GM12878 (cell line): ENCODE data around the gene BNIP3. TPM values are rescaled to one million over a fixed set of nuclear protein-coding genes. Genes with fewer than 3 reads are reported as not detected.

Experiments
- ATAC-seq: fragments of 200-7000 bp; cut with Tn5 transposase; 3 replicates; pipeline ENCODE4 v1.9.1; 2020; ENCODE audit warnings: mild to moderate bottlenecking, moderate library complexity
- BruUV-seq: library from RNA; stranded (reverse); fragments of 400-500 nt; replicated peaks from 2 replicates; lab custom pipeline; 2021; lab: Mats Ljungman, UMichigan
- CTCF ChIA-PET: fragments of 300-600 bp; sonication (Branson Sonifier 250); formaldehyde crosslinking; extraction: SDS; loops from one replicate; lab custom pipeline; 2021; ENCODE audit warnings: inconsistent platforms; lab: Yijun Ruan, JAX
- POLR2A ChIA-PET: fragments of 350-600 bp; formaldehyde crosslinking; extraction: SDS; loops from one replicate; lab custom pipeline; 2021; ENCODE audit warnings: inconsistent platforms; lab: Charles Lee
- RAD21 ChIA-PET: fragments of 300-600 bp; sonication (Branson Sonifier 250); formaldehyde crosslinking; loops from one replicate; lab custom pipeline; 2023; ENCODE audit warnings: antibody characterized with exemption; ENCODE audit not compliant: unreplicated experiment; lab: Charles Lee
- SMC1A ChIA-PET: fragments of 300-600 bp; sonication (Branson Sonifier 250); formaldehyde crosslinking; loops from one replicate; lab custom pipeline; 2023; ENCODE audit not compliant: unreplicated experiment, uncharacterized antibody; lab: Charles Lee
- DNase-seq: peaks from one replicate; pipeline ENCODE4 v3.0.0-alpha.2; 2011; ENCODE audit warnings: low read depth, low spot score
- FAIRE-seq: peaks from 3 replicates; lab custom pipeline; 2011; peaks lifted over from hg19 to GRCh38; lab: Jason Lieb, UNC
- H2AFZ ChIP-seq: 2 replicates; pipeline ENCODE4 v1.6.0; 2011; ENCODE audit warnings: low read depth, low read length, control low read depth; ENCODE audit not compliant: control insufficient read depth
- H3K27ac ChIP-seq: 2 replicates; pipeline ENCODE4 v1.5.1; 2011; ENCODE audit warnings: control low read depth; ENCODE audit not compliant: control insufficient read depth, insufficient read depth
- H3K27me3 ChIP-seq, 2 experiments: replicated peaks in 1 of 2; 2 replicates each; pipeline versions ENCODE4 v1.6.0 to v1.6.1; 2011; ENCODE audit warnings: low read length in 1 of 2; ENCODE audit not compliant: control insufficient read depth in 2 of 2, insufficient read depth in 2 of 2
- H3K36me3 ChIP-seq, 2 experiments: 2 replicates each; pipeline ENCODE4 v1.5.1; 2011; ENCODE audit warnings: low read length in 1 of 2; ENCODE audit not compliant: control insufficient read depth in 2 of 2, insufficient read depth in 2 of 2
- H3K4me1 ChIP-seq: 2 replicates; pipeline ENCODE4 v1.6.1; 2011; ENCODE audit warnings: mild to moderate bottlenecking, low read length, moderate library complexity, mixed read lengths; ENCODE audit not compliant: control insufficient read depth, insufficient read depth
- H3K4me2 ChIP-seq: 2 replicates; pipeline ENCODE4 v1.6.0; 2011; ENCODE audit warnings: control low read depth; ENCODE audit not compliant: control insufficient read depth, insufficient read depth
- H3K4me3 ChIP-seq: fragments of 200-600 bp; sonication (generic); 2 replicates; pipeline ENCODE4 v1.5.1; 2016
- H3K79me2 ChIP-seq: 2 replicates; pipeline ENCODE4 v1.6.0; 2011; ENCODE audit warnings: low read length; ENCODE audit not compliant: control insufficient read depth, insufficient read depth
- H3K9ac ChIP-seq: 2 replicates; pipeline ENCODE4 v1.8.0; 2011; ENCODE audit warnings: low read length, control low read depth, mixed read lengths; ENCODE audit not compliant: control insufficient read depth, insufficient read depth
- H3K9me3 ChIP-seq: replicated peaks from 3 replicates; pipeline ENCODE4 v1.5.1; 2011; ENCODE audit warnings: mild to moderate bottlenecking, low read length; ENCODE audit not compliant: control insufficient read depth, insufficient read depth
- H4K20me1 ChIP-seq: 2 replicates; pipeline ENCODE4 v1.6.0; 2011; ENCODE audit not compliant: control insufficient read depth, insufficient read depth
- SMARCA5 ChIP-seq: fragments of 450-650 bp; IDR thresholded peaks from 2 replicates; pipeline ENCODE4 v1.6.1; 2017; ENCODE audit warnings: mild to moderate bottlenecking
- SP1 ChIP-seq: IDR thresholded peaks from one replicate; pipeline ENCODE4 v1.6.1; 2011; ENCODE audit warnings: low read depth, low read length
- SUZ12 ChIP-seq: fragments of 200-600 bp; sonication (generic); IDR thresholded peaks from one replicate; pipeline ENCODE4 v1.6.1; 2018; ENCODE audit warnings: antibody characterized with exemption, mild to moderate bottlenecking; ENCODE audit not compliant: unreplicated experiment
- WGBS: methylation state at CpG from one replicate; pipeline ENCODE4 v1.1.6; 2016; ENCODE audit warnings: low lambda C conversion rate; ENCODE audit not compliant: insufficient replicate concordance, insufficient coverage; ENCODE audit errors: missing lambda C conversion rate; 5-methylcytosine and 5-hydroxymethylcytosine counted together
- in situ Hi-C: fragments of 300-500 bp; cut with MboI; formaldehyde crosslinking; loops from 9 replicates; pipeline ENCODE4 v1.14.3; 2018; ENCODE audit warnings: mixed read lengths
- intact Hi-C: fragments of 100-400 bp; cut with micrococcal nuclease; formaldehyde crosslinking; loops from one replicate; pipeline ENCODE4 v1.14.2; 2022; ENCODE audit not compliant: unreplicated experiment
- polyA plus RNA-seq, 11 experiments: library from polyadenylated mRNA; depleted of rRNA in 4 of 11; unstranded in 6 of 11; stranded (reverse) in 5 of 11; fragments of >200 nt; fragmentation: Nextera tagmentation in 4 of 11; fragmentation: Illumina TruSeq in 1 of 11; extraction: Ambion mirVana in 4 of 11; extraction: Trizol in 1 of 11; gene quantifications; 1 replicate in 1 of 11; 2 replicates in 10 of 11; pipeline versions ENCODE4 v1.2.1 to v1.2.3, GENCODE V29; 2011 to 2016; ENCODE audit warnings: inconsistent platforms in 2 of 11, missing spikeins in 2 of 11, low read depth in 1 of 11
- total RNA-seq, 4 experiments: library from RNA; depleted of rRNA in 3 of 4; stranded (reverse); fragments of >200 nt in 3 of 4; fragmentation: Illumina TruSeq in 1 of 4; extraction: Trizol in 1 of 4; gene quantifications; 2 replicates each; pipeline versions ENCODE4 v1.2.1 to v1.2.3, GENCODE V29; 2013 to 2021
- TF ChIP-seq, protein P1 (sequence below): fragments of 450-650 bp; IDR thresholded peaks from 2 replicates; pipeline ENCODE4 v1.6.1; 2016; ENCODE audit warnings: mild to moderate bottlenecking

Gene BNIP3
- total and polyA plus RNA-seq, 10 of the 15 experiments (the other 5 are each of a cell fraction or from before 2014, with no cell fraction given), result 7.7 to 122 (median 29.9) TPM

- H3K79me2 ChIP-seq, result no peaks in the 10 kb centered on the region
These were observed 17.3 kb upstream of the BNIP3 start for GRCh38 chr10:131998845-131999681.

More at GRCh38 chr10:131998845-131999681, 17.3 kb upstream of the BNIP3 start:
- no peak overlapping the region for H3K9ac ChIP-seq
- H4K20me1 ChIP-seq, result no peaks in the 10 kb centered on the region
- intact Hi-C loops (no loop called here), in situ Hi-C loops (no loop called here)
- POLR2A ChIA-PET, result no interaction called here
- no peak overlapping the region for H3K27ac ChIP-seq
- SMC1A ChIA-PET, result interaction anchor here (0.6 to 1.2 kb wide), 2 partner anchors 17 to 21 kb away, joined by 3 to 4 read pairs; no protein-coding TSS in a partner anchor
- FAIRE-seq (no peak), DNase-seq (no peak), ATAC-seq (no peak)
- WGBS, result 22% methylated on average over 18 of the region's 18 CpGs
- RAD21 ChIA-PET, result no interaction called here
- no peaks in the 10 kb centered on the region for H3K4me1 ChIP-seq
- no TSS peak for BruUV-seq
- H3K27me3 ChIP-seq, result peaks cover 0 to 3% of the 10 kb centered on the region in 2 experiments; a peak in 2 of 4 replicates
- no peak overlapping the region for H3K4me2 ChIP-seq
- no peak overlapping the region for H3K4me3 ChIP-seq
- no peaks in the 10 kb centered on the region for H3K36me3 ChIP-seq
- CTCF ChIA-PET, result no interaction called here
- H3K9me3 ChIP-seq, result no peaks in the 10 kb centered on the region
- H2AFZ ChIP-seq, result no peak overlapping the region
- TF ChIP-seq SP1, result no peak
- no peak for TF ChIP-seq SUZ12
- TF ChIP-seq, protein P1, sequence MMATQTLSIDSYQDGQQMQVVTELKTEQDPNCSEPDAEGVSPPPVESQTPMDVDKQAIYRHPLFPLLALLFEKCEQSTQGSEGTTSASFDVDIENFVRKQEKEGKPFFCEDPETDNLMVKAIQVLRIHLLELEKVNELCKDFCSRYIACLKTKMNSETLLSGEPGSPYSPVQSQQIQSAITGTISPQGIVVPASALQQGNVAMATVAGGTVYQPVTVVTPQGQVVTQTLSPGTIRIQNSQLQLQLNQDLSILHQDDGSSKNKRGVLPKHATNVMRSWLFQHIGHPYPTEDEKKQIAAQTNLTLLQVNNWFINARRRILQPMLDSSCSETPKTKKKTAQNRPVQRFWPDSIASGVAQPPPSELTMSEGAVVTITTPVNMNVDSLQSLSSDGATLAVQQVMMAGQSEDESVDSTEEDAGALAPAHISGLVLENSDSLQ, result no peak
- no peak for TF ChIP-seq SMARCA5
